HepG2 (cell line): Measurements from ENCODE around the gene PROC. TPM values are rescaled to one million over a fixed set of nuclear protein-coding genes. Genes with fewer than 3 reads are reported as not detected.

Source experiments
- ARID2 ChIP-seq: sonication (generic); formaldehyde crosslinking; IDR thresholded peaks from 2 replicates; pipeline ENCODE4 v1.8.1; 2022; ENCODE audit warnings: mild to moderate bottlenecking, missing genetic modification reagents, borderline replicate concordance
- ETV5 ChIP-seq: IDR thresholded peaks from 2 replicates; pipeline ENCODE4 v1.6.1; 2018; ENCODE audit warnings: missing biosample characterization, missing genetic modification reagents, inconsistent platforms, borderline replicate concordance
- HDAC2 ChIP-seq: sonication (generic); formaldehyde crosslinking; IDR thresholded peaks from 2 replicates; pipeline ENCODE4 v1.4.0; 2020; ENCODE audit warnings: missing genetic modification reagents
- MED8 ChIP-seq: sonication (generic); formaldehyde crosslinking; IDR thresholded peaks from 2 replicates; pipeline ENCODE4 v1.8.1; 2023; ENCODE audit warnings: mild to moderate bottlenecking, missing genetic modification reagents; ENCODE audit not compliant: insufficient replicate concordance
- NBN ChIP-seq: fragments of 450-650 bp; conservative IDR thresholded peaks from 2 replicates; pipeline ENCODE4 v1.6.1; 2017
- NONO ChIP-seq, 2 experiments: fragments of 450-650 bp in 1 of 2; sonication (generic) in 1 of 2; formaldehyde crosslinking in 1 of 2; IDR thresholded peaks in 1 of 2; conservative IDR thresholded peaks in 1 of 2; 2 replicates each; pipeline versions ENCODE4 v1.6.1 to v1.8.0; 2017 to 2022; ENCODE audit warnings: mild to moderate bottlenecking in 1 of 2, missing genetic modification reagents in 1 of 2, moderate library complexity in 1 of 2
- PAWR ChIP-seq: sonication (generic); formaldehyde crosslinking; IDR thresholded peaks from 2 replicates; pipeline ENCODE4 v1.4.0; 2020; ENCODE audit warnings: missing genetic modification reagents, mild to moderate bottlenecking, borderline replicate concordance
- PCBP1 ChIP-seq: fragments of 200-400 bp; formaldehyde crosslinking; IDR thresholded peaks from 2 replicates; pipeline ENCODE4 v1.6.1; 2017; ENCODE audit warnings: mild to moderate bottlenecking, low read depth, low read length, borderline replicate concordance
- SKIL ChIP-seq: sonication (generic); formaldehyde crosslinking; IDR thresholded peaks from 2 replicates; pipeline ENCODE4 v1.8.0; 2022; ENCODE audit warnings: missing genetic modification reagents, mild to moderate bottlenecking, moderate library complexity, borderline replicate concordance
- SNAPC5 ChIP-seq: sonication (generic); formaldehyde crosslinking; IDR thresholded peaks from 2 replicates; pipeline ENCODE4 v1.8.1; 2023; ENCODE audit warnings: mild to moderate bottlenecking, missing genetic modification reagents, borderline replicate concordance
- SRSF4 ChIP-seq: fragments of 200-400 bp; formaldehyde crosslinking; IDR thresholded peaks from one replicate; pipeline ENCODE4 v1.6.1; 2018; ENCODE audit warnings: mild to moderate bottlenecking, low read depth, low read length, moderate library complexity; ENCODE audit not compliant: poor library complexity, severe bottlenecking
- ZNF17 ChIP-seq: sonication (generic); formaldehyde crosslinking; IDR thresholded peaks from 2 replicates; pipeline ENCODE4 v1.5.0; 2020; ENCODE audit warnings: mild to moderate bottlenecking, missing genetic modification reagents
- ZNF180 ChIP-seq: sonication (generic); formaldehyde crosslinking; IDR thresholded peaks from 2 replicates; pipeline ENCODE4 v1.4.0; 2020; ENCODE audit warnings: low read depth, missing genetic modification reagents, borderline replicate concordance
- ZNF576 ChIP-seq: sonication (generic); formaldehyde crosslinking; IDR thresholded peaks from 2 replicates; pipeline ENCODE4 v1.4.0; 2020; ENCODE audit warnings: mild to moderate bottlenecking, missing genetic modification reagents
- ZNF607 ChIP-seq: sonication (generic); formaldehyde crosslinking; IDR thresholded peaks from 2 replicates; pipeline ENCODE4 v1.5.1; 2020; ENCODE audit warnings: missing genetic modification reagents, mild to moderate bottlenecking, borderline replicate concordance
- ZNF7 ChIP-seq: IDR thresholded peaks from 2 replicates; pipeline ENCODE4 v1.6.1; 2016; ENCODE audit warnings: missing biosample characterization, missing genetic modification reagents
- ZNF891 ChIP-seq: sonication (generic); formaldehyde crosslinking; IDR thresholded peaks from 2 replicates; pipeline ENCODE4 v1.5.0; 2020; ENCODE audit warnings: mild to moderate bottlenecking, missing genetic modification reagents
- polyA plus RNA-seq, 8 experiments: library from polyadenylated mRNA; depleted of rRNA in 3 of 8; stranded (reverse) in 7 of 8; unstranded in 1 of 8; fragments of >200 nt; fragmentation: Illumina TruSeq in 4 of 8; extraction: Trizol in 4 of 8; gene quantifications; 2 replicates each; pipeline versions ENCODE4 v1.2.1 to v1.2.3, GENCODE V29; 2011 to 2016; ENCODE audit warnings: low read depth in 4 of 8, missing spikeins in 1 of 8, mixed read lengths in 1 of 8; ENCODE audit not compliant: insufficient read depth in 1 of 8
- total RNA-seq, 5 experiments: library from RNA; depleted of rRNA; stranded (reverse); fragments of >200 nt; fragmentation: Illumina TruSeq; extraction: Trizol; gene quantifications; 2 replicates each; pipeline ENCODE4 v1.2.3, GENCODE V29; 2016; ENCODE audit warnings: low read depth in 1 of 5
- TF ChIP-seq, protein P1 (sequence below): sonication (generic); formaldehyde crosslinking; IDR thresholded peaks from 2 replicates; pipeline ENCODE4 v1.5.0; 2020; ENCODE audit warnings: mild to moderate bottlenecking, missing genetic modification reagents
- TF ChIP-seq, protein P2 (sequence below): sonication (generic); formaldehyde crosslinking; IDR thresholded peaks from 2 replicates; pipeline ENCODE4 v1.4.0; 2020; ENCODE audit warnings: missing genetic modification reagents, low read depth, mild to moderate bottlenecking, borderline replicate concordance
- TF ChIP-seq, protein P3 (sequence below): IDR thresholded peaks from 2 replicates; pipeline ENCODE4 v1.6.1; 2016; ENCODE audit warnings: low read depth, control low read depth

The PROC gene
- total and polyA plus RNA-seq, 2 of the 13 experiments (the other 11 are each of a cell fraction or from before 2014, with no cell fraction given) = 134 to 185 TPM

DNA sequence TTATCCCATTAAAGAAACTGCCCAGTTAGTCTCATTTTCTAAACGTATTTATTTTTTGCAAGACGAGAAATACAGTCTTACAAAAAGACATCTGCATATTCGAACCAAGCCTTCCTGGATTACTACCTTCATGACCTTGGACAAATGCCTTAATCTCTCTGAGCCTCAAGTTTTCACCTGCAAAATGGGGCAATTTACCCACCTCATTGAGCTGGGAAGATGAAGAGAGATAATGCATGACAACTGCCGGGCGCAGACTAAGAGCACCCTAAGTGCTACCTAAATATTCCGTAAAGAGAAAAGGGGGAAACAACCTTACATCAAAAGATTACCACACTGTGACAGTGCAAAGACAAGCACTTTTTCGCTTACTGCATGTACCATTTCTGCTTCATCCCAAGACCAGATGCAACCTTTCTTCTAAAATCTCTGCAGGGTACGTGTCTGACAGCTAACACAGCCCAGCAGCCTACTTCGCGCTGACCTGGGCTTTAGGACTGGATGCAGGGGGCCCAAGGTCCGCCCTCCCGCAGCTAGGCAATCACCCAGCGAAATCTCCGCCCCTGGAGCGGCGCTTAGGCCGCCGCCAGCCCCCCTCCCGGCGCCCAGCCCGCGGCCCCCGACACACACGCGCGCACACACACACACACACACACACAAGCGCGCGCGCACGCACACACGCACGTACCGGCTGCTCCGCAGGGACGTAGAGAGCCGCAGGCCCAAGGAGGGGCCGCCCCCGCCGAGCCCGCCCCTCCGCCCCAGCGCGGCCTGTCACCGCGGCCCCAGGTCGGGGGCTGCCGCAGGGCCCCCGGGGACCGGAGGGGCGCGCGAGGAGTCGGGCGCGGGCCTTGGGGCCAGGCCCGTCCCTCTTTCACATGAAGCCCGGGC is 31.2 kb upstream of the PROC start (continued):
- TF ChIP-seq, protein P1, sequence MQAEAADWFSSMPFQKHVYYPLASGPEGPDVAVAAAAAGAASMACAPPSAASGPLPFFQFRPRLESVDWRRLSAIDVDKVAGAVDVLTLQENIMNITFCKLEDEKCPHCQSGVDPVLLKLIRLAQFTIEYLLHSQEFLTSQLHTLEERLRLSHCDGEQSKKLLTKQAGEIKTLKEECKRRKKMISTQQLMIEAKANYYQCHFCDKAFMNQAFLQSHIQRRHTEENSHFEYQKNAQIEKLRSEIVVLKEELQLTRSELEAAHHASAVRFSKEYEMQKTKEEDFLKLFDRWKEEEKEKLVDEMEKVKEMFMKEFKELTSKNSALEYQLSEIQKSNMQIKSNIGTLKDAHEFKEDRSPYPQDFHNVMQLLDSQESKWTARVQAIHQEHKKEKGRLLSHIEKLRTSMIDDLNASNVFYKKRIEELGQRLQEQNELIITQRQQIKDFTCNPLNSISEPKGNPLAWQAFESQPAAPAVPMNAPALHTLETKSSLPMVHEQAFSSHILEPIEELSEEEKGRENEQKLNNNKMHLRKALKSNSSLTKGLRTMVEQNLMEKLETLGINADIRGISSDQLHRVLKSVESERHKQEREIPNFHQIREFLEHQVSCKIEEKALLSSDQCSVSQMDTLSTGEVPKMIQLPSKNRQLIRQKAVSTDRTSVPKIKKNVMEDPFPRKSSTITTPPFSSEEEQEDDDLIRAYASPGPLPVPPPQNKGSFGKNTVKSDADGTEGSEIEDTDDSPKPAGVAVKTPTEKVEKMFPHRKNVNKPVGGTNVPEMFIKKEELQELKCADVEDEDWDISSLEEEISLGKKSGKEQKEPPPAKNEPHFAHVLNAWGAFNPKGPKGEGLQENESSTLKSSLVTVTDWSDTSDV (CRISPR knock-in tag) = no peak
- no peak for TF ChIP-seq ZNF17 (CRISPR knock-in tag)
- TF ChIP-seq ARID2 (CRISPR knock-in tag) = no peak
- TF ChIP-seq PAWR (CRISPR knock-in tag) = no peak
- no peak for TF ChIP-seq NBN
- peak; percentile 56; the same call in 1 of the 2 replicates for TF ChIP-seq ETV5 (CRISPR knock-in tag)
- no peak for TF ChIP-seq SRSF4
- TF ChIP-seq ZNF180 (CRISPR knock-in tag) = no peak
- TF ChIP-seq, protein P2, sequence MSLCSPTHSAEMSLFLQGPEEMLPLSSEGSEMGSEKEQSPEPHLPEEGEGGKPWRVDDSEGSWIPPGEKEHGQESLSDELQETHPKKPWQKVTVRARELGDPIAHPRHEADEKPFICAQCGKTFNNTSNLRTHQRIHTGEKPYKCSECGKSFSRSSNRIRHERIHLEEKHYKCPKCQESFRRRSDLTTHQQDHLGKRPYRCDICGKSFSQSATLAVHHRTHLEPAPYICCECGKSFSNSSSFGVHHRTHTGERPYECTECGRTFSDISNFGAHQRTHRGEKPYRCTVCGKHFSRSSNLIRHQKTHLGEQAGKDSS (CRISPR knock-in tag) = no peak
- no peak for TF ChIP-seq MED8 (CRISPR knock-in tag)
- TF ChIP-seq HDAC2 (CRISPR knock-in tag) = peak; percentile 79
- TF ChIP-seq PCBP1 = no peak
- TF ChIP-seq NONO (IDR thresholded peaks at IDR 0.05) = no peak
- TF ChIP-seq NONO (CRISPR knock-in tag; conservative IDR thresholded peaks at IDR 0.05) = peak; percentile 96; the same call in 1 of the 2 replicates
- TF ChIP-seq ZNF576 (CRISPR knock-in tag) = no peak
- no peak for TF ChIP-seq ZNF891 (CRISPR knock-in tag)
- 0 out of 2 replicates have a peak, but pooled peaks have one; percentile 67 for TF ChIP-seq SNAPC5 (CRISPR knock-in tag)
- TF ChIP-seq ZNF7 (CRISPR knock-in tag) = no peak
- TF ChIP-seq SKIL (CRISPR knock-in tag) = 0 out of 2 replicates have a peak, but pooled peaks have one; percentile 68
- no peak for TF ChIP-seq ZNF607
- TF ChIP-seq, protein P3, sequence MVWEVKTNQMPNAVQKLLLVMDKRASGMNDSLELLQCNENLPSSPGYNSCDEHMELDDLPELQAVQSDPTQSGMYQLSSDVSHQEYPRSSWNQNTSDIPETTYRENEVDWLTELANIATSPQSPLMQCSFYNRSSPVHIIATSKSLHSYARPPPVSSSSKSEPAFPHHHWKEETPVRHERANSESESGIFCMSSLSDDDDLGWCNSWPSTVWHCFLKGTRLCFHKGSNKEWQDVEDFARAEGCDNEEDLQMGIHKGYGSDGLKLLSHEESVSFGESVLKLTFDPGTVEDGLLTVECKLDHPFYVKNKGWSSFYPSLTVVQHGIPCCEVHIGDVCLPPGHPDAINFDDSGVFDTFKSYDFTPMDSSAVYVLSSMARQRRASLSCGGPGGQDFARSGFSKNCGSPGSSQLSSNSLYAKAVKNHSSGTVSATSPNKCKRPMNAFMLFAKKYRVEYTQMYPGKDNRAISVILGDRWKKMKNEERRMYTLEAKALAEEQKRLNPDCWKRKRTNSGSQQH = peak; percentile 70; the same call in 1 of the 2 replicates
